ENCODE measurements around the gene EYS.

DNA sequence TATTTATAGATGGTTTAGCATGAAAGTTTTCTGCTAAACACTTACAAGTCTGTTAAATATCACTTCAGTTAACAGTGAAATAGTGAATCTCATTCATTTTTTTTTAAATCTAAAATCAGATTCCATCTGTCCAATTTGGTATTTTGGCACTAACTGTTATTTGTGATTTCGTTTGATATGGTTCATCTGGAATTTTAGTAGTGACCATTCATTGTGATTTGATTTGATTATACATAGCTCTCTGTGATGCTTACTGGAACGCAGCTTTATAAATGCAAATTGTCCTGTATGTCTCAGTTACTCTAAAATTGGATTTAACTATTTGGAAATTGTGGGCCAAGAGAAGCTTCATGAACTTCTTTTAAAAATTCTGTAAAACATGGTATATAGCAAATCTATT is 571.5 kb downstream of the EYS start:
- no peak for TF ChIP-seq CTCF (IDR thresholded peaks at IDR 0.05)
- TF ChIP-seq POLR2AphosphoS5 (IDR thresholded peaks at IDR 0.05): no peak
- TF ChIP-seq EP300 (IDR thresholded peaks at IDR 0.05): no peak
- no peak for TF ChIP-seq POLR2A (IDR thresholded peaks at IDR 0.05)
